Inflammatory macrophage treated with lipopolysaccharide for 4 hours (primary cell): ENCODE measurements around the gene KCNQ2.
"Not testable (repeated sequence)": the region's sequence is repeated elsewhere in the genome, so short reads cannot be mapped to it uniquely, and the experiment has no call there.

Experiments
- DNase-seq: peaks from one replicate; pipeline ENCODE4 v3.0.0-alpha.2; 2020

KCNQ2 gene

DNA sequence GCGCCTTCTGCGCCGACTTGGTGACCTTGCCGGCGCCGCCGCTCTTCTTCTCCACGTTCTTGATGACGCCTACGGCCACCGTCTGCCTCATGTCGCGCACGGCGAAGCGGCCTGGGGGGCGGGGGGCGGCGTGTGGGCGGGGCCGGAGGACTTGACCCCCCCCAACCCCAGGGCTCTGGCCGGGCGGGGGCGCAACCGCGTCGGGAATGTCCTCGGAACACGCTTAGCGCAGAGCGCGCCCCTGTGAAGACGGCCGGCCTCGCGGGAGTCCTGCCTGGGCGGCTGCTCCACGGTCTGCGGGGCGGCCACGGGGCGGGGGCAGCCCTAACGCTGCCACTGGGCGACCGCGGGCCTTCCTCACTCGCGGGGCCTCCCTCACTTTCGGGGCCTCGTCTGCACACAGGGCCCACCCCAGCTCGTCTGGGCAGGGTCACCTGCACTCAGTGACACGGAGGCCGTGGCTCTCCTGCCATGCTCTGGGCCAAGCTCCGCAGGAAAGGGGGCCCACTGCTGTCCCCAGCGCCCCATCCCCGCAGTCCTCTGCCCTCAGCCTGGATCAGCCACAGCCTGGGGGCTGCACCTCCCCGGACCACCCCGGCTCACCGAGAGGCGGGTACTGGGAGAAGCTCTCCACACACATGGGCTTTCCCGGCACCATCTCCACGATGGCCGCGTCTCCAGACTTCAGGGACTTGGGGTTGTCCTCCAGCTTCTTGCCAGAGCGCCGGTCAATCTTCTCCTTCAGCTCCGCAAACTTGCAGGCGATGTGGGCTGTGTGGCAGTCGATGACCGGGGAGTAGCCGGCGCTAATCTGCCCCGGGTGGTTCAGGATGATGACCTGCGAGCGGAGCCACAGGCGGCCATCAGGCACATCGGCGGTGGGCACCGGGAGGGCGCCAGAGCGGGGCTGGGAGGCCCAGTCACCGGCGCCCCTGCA is 16.1 kb upstream of the KCNQ2 start:
- no peak for DNase-seq

DNA sequence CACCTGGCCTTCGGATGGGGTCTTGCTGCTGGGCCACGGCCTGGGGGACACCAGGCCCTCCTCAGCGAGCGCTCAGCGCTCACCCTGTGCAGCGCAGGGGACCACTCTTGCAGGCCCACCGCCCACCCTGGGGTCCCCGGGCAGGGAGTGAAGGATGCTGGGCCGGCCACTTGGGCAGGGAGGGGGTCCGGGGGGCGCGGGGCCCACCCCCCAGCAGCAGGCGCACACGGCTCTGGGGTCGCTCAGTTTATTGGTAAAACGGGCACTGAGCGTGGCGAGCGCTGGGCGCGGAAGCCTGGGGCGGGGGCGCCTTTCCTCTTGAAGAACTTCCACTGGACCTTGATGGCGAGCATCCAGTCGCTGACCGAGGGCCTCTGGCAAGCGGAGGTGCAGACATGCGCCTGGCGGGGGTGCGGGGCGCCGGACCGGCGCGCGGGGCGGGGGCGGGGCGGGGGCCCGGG is 15.4 kb upstream of the KCNQ2 start:
- DNase-seq = no peak

DNA sequence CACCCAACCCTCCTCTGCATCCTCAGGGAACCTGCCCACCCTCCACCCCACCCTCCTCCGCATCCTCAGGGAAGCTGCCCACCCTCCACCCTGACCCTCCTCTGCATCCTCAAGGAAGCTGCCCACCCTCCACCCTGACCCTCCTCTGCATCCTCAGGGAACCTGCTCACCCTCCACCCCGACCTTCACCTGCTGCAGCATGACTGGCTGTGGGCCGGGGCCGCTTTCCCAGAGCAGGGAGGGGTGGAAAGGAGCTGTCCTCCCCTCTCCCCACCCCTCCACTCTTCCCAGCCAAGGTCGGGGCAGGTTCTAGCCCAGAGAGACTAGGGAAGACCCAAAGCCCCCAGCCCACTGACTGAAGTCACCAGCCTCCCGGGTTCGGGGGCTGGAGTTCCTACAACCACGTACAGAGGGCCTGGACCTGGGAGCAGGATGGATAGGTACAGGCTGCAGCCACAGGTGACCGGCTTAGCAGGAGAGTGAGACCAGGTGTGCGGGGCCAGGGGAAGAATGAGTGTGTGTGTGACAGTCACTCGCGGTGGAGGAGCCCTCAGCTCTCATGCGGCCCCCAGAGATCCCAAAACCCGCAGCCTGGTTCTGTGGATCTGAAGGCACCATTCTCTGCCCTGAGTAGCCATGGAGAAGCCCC is 14.8 kb upstream of the KCNQ2 start:
- no peak for DNase-seq

DNA sequence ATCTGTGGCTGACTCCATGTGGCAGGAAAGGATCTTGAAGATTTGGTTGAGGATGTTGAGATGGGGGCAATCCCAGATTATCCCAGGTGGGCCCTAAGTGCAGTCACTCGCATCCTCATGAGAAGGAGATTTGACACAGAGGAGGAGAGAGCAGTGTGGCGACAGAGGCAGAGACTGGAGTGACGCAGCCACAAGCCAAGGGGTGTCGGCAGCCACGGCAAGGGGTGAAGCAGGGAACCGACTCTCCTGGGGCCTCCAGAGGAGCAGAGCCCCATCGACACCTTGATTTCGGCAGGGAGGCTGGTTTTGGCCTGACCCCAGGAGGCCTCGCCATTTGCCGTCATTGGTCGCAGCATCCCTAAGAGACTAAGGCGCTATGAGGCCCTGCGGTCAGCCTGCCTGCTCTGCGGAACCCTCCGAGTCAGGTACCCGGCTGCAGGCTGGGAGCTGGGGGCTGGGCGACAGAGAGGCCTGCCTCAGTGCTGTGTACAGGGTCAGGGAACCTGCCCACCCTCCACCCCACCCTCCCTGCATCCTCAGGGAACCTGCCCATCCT is 13.9 kb upstream of the KCNQ2 start:
- DNase-seq = no peak

DNA sequence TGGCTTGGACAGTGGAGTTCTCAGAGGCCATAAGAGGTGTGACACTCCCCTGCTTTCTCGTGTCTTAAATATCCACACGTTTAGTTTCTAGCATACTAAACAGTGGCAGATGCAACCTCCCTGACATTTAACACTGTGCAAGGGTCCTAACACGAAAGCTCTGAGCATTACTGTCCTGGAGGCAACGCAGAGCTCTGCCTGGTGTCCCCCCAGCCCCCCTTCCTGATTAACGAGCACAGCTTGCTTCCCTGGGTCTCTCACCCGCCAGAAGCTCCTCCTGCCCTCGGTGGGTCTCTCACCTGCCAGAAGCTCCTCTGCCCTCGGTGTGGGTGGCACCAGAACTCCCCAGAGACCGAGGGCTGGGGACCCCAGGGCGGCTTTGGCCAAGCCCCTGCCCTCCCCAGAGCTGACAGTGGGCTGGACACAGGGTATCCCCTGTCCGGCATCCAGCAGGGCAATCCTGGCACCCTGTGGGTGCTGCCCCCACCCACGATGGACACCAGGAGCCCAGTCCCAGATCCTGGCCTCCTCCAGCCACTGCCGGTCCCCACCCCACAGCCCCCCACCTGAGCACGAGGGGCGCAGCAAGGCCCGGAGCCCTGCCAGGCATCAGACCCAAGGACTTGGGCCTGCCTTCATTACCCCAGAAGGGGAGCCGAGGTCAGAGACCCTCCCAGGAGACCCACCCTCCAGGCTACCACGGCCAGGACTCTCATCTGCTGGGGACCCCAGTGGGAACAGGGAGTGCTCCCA is 12.4 kb upstream of the KCNQ2 start:
- DNase-seq = no peak

DNA sequence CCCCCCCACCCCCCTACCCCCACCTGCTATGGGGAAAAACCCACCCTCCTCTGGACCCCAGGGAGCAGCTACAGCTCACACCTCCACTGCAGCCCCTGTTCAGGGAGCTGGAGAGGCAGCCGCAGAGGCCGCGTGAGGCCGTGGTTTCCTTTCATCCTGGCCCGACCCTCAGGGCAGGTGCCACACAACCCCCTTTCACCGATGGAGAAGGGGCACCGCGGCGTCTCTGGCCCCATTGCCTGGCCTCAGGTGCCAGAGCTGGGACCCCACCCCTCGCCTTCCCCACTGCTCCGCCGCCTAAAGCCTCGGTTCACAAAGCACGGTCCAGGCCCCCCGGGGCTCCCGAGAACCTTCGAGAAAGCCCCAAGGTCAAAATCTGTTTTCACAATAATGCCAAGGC is 11.8 kb upstream of the KCNQ2 start:
- no peak for DNase-seq

DNA sequence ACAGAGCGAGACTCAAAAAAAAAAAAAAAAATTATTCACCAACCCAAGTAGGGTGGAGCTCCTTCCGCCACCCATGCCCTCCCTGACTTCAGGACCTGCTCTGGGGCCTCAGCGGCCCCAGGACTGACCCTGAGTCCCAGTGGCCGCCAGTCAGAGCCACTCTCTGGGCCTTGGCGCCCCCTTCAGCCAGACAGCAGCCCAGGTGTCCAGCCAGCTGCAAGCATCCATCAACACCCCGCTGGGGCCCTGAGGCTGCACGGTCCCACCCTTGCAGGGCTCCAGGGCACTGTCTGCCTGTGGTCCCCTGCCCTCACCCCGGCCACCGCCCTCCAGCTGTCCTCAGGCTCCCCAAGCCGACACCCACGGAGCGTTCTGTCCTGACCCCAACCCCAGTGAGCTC is 11.4 kb upstream of the KCNQ2 start:
- no peak for DNase-seq

DNA sequence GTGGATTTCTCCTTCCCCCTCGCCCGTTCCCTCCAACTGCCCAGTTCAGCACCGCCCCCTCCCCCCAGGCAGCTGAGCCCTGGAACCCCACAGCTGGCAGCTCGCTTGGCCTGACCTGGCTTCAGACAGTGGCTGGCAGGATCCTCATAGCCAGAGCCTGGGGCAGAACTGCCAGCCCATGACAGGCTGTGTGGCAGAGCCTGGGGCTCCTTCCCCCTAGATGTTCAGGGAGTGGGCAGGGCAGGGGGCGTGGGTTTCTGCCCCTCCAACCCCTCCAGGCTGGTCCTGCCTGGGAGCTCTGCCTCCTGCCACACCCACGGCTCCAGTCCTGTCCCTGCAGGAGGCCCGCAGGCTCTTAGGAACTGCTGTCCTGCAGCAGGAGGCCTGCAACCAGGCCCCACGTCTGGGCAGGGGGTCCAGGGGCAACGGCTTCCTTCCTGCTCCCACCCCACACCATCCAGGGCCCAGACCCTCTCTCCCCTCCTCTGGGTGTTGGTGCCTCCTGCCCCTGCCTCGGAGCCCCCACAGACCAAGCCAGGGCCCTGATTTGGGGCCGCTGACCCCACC is 9.6 kb upstream of the KCNQ2 start:
- no peak for DNase-seq

DNA sequence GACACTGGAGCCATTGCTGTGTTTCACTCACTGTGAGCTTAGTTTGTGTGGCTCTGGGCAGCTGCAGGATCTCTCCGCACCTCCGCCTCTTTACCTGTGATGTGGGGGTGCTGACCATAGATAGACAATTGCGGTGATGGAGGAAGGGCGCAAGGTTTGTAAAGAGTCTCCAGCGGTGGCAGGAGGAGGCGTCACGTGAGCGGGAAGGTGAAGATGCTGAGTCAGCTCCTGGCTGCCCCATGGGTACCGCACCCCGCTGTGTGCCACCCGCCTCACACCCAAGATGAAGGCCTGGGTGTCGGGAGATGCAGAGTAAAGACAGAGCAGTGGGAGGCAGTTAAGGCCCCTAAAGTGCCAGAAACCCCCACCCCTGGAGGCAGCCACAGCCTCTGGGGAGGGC is 9.0 kb upstream of the KCNQ2 start:
- no peak for DNase-seq

DNA sequence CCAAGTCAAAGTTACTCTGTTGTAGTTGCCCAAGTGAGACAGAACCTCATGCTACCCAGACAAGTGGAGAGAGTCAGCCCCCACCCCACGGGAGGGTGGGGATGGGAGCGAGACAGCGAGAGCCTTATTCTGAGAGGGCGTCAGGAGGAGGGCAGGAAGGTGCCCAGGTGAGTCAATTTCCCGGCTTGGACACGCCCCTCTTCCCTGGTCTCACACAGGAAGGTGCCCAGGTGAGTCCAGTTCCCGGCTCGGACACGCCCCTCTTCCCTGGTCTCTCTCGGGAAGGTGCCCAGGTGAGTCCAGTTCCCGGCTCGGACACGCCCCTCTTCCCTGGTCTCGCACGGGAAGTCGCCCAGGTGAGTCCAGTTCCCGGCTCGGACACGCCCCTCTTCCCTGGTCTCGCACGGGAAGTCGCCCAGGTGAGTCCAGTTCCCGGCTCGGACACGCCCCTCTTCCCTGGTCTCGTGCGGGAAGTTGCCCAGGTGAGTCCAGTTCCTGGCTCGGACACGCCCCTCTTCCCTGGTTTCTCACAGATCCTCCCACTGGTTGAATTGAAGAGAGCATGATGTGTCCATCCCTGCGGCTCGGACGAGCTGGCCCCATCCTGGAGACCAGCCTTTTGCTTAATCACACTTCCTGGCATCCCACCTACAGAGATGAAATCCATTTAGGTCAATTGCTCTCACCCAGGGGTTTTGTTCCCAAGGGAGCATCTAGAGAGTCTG is 7.4 kb upstream of the KCNQ2 start:
- DNase-seq = not testable (repeated sequence)

DNA sequence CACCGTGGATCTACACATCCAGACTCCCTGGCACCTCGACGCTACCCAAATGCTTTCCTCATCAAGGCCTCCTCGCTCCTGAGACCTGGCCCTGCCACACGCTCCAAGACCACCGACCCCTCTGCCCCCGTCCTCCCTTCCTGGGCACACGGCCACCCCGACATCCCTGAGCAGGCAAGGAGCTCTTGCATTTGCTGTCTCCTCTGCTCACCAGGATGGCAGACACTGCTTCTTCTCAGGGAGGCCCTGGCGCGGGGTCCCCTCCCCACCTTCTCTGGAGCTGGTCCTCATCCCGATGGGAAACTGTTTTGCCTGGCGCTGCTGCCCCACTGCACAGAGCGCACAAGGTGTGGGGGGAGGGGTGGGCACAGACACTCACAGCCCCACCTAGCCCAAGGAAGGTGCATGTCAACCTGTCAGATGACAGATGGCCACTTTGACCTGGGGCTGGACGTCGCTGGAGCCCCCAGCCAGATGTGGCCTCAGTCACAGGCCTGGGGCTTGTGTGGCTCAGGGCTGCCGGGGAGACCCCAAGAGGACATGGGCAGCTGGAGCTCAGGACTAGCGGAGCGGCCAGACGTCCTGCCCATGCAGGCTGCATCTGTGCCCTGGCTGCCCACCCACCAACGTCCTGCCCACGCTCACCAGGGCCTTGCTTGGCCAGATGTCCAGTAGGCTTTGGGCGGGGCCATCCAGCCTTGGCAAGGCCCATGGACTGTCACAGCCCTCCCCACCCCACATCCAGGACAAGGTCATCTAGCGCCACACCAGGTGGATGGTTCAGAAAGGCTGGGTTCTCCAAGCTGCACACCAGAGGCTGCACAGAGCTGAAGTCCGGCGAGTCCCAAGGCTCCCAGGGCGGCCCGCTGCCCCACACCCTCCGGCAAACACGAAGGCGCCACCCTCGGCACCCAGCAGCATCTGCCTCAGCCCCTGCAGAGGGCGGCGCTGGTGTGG is 6.2 kb upstream of the KCNQ2 start:
- no peak for DNase-seq

DNA sequence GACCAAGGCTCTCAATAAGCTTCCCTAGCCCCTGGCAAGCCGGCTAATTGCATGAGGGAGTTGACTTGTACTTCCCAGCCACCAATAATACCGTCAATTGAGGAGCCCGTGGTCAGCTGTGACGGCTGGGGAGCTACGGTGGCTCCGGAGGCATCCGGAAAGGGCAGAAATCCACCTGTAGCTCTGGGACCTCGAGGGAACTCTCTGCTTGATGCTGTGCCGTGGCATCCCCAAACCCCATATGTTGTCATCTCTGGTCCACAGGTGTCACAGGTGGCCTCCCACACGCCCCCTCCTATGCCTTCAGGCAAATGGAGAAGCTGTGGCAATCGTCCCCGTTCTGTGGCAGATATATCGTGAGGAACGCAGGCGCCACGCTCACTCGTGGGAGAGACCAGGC is 5.5 kb upstream of the KCNQ2 start:
- DNase-seq = no peak

DNA sequence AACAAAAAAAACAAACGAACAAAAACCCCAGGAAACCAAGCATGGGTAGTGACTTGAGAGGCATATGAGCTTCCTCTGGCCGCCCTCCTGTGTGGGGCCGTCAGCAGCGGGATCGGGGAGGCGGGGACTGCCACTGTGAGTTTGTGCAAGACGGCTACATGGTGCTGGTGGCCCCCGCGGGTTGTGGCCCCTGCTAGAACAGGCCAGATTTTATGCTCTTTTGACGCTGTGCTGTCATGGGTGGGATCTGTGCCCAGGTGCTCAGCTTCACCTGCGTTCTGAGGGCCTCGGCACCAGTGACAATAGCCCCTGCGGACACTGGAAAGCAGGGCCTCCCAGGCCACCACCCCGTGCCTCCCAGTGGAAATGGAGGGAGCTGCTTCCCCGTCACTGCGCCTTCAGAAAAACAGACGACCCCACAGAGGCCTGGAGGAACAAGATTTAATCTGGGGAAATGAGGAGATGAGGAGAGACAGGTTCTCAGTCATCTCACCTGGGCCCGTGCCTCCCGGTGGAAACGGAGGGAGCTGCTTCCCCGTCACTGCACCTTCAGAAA is 4.7 kb upstream of the KCNQ2 start:
- no peak for DNase-seq

DNA sequence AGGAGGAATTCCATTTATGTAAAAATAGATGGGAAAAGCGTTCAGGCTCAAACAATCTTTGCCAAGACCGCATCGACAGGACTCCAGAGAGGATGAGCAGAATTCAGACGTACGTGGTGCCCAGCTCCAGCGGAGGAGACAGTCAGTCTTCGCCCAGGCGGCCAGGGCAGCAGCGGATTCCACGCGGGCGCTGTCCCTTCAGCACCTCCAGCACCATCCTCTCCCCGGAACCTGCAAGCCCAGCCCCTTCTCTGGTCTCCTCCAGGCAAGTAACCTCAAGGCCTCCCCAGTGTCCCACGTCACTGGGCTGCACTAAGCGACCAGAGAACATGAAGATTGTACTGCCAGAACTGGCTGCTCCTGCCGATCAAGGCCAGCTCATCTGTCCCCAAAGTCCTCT is 2.8 kb upstream of the KCNQ2 start:
- no peak for DNase-seq

DNA sequence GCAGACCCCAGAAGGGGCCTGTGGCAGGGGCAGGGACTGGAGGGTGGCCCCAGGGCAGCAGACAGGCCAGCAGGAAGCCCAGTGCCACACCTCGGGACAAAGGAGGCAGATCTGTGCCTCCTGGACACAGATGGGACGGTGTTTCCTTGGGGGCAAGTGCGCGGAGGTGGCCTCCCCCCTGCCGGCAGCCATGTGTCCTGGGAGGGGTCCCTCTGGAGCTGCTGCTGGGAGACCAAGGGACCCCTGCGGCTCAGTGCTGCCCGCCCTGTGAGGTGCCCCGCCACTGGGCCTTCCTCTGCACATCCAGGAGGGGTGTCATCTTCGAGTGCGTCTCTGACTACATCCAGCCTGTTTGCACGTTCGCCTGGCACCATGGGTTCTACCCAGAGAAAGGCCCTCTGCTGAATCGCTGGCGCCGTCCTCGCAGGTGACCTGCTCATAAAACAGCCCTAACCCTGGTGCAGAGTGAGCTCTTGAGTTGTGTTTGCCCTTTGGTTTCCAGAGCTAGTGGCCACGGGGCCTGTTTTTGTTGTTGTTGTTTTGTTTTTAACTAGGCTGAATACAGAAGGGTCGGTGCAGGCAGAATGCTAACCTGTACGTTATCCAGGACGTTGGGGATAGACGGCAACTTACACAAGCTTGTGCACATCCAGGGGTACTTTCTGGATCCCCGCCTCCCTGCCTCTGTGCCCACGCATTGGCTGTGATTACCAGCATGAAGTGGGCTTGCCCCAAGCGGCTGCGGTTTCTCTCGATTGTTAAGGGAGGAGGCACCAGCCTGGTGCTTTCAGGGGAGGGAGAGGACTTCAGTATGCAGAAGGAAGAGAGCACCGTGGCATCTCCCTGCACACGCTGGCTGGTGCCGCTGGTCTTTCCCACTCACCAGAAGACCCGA is 1.3 kb upstream of the KCNQ2 start:
- DNase-seq = no peak

DNA sequence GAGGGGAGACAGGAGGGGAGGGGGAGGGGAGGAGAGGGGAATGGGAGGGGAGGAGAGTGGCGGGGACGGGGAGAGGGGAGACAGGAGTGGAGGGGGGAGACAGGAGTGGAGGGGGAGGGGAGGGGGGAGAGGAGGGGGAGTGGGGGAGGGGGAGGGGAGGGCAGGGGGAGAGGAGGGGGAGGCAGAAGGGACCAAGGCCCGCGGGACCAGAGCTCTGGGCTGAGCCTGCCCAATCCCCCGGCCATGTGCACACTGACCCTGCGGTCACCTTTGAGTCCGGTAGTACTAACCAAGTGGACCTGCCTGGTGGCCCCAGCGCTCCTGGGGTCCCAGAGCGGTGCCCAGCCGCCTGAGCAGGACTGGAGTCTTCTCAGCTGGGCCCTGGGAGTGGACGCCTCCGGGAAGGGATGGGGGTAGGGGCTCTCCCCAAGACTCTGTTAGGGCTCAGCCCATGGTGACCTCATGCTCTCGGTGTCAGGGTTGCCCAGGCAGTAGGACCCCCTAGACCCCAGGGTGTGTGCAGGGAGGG is 471 bp upstream of the KCNQ2 start:
- DNase-seq = no peak

DNA sequence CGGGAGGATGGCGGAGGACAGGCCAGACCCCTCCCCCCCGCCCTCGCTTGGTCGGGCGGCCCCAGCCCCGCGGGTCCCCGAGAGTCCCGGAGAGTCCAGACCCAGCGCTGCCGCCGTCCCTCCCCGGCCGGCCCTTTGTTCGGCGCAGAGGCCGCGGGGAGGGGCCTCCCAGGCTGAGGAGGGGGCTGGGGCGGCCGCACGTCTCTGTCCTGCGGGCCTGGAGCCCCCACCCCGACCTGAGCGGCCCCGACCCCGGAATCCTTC is 806 bp downstream of the KCNQ2 start:
- no peak for DNase-seq

DNA sequence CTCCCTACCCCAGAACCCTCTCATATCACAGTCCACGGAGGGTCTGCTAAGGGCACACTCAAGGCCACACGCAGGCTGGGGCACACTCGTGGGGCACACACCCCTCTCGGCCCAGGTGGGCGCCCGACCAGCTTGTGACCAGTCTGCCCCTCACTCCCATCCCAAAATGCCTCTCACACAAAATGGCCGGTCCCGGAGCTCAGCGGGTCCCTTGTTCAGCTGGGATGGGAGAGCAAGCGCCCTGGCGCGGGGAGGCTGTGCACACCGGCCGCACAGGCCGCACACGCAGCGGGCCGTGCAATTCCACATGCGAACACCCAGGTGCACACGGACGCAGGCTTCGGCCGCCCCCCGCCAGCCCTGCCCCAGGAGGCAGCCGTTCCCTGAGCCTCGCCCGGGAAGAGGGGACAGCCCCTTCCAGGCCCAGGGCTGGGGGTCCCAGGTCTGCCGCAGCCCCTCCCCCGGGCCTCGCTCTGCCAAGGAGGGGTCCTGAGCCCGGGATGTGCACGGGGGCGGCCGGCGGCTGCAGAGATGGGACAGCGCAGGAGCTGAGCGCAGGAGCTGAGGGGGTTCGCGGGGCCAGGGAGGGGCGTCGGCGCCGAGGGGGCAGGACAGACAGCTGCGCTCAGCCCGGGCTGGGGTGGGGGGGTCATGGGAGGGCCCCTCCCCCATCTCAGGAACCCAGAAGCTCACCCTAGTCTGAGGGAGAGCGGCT is 1.3 kb downstream of the KCNQ2 start:
- no peak for DNase-seq

DNA sequence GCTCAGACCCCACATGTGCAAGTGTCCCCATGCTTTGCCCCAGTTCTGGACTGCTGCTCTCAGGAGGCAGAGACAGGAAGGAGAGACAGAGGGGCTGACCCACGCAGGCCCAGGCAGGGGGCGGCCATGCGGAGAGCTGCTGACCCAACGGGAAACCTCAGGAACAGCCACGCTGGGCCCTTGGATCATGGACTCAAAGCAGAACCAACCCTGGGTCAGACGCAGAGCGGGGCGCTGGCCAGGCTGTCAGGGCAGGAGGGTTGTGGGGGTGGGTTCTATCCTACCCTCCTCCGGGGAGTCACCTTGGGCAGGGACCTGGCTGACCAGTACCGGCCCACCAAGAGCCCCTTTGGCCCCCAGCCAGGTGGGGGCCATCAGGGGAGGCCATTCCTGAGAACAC is 2.0 kb downstream of the KCNQ2 start:
- no peak for DNase-seq
